HCT116 (cell line): ENCODE results near the gene AOC2. TPM values are rescaled to one million over a fixed set of nuclear protein-coding genes. Genes with fewer than 3 reads are reported as not detected.

ENCODE experiments used
- ATAC-seq: fragments of 200-7000 bp; cut with Tn5 transposase; 2 replicates; pipeline ENCODE4 v1.9.1; 2020; ENCODE audit warnings: mild to moderate bottlenecking, moderate library complexity
- BruUV-seq: library from RNA; stranded (reverse); fragments of 400-500 nt; replicated peaks from 2 replicates; lab custom pipeline; 2021; lab: Mats Ljungman, UMichigan
- CTCF ChIA-PET: fragments of 300-600 bp; sonication (Branson Sonifier 250); formaldehyde crosslinking; loops from one replicate; lab custom pipeline; 2021; ENCODE audit warnings: antibody characterized with exemption; lab: Charles Lee
- POLR2A ChIA-PET: fragments of 300-600, 350-600 bp; sonication (Branson Sonifier 250); formaldehyde crosslinking; loops from one replicate; lab custom pipeline; 2021; ENCODE audit warnings: antibody characterized with exemption; lab: Charles Lee
- RAD21 ChIA-PET, 2 experiments: fragments of 300-600 bp; sonication (Branson Sonifier 250); formaldehyde crosslinking; loops; one replicate each; lab custom pipeline; 2023; ENCODE audit warnings: low total read pairs in 2 of 2; ENCODE audit not compliant: uncharacterized antibody in 2 of 2, unreplicated experiment in 2 of 2, low non-redundant PET in 1 of 2; lab: Charles Lee
- DNase-seq: peaks from one replicate; pipeline ENCODE4 v3.0.0-alpha.2; 2010; ENCODE audit warnings: low read depth, low spot score
- H2AFZ ChIP-seq: fragments of 200-600 bp; shearing (Covaris generic), sonication (generic); 2 replicates; pipeline ENCODE4 v1.6.1; 2017; ENCODE audit warnings: low read depth, mixed run types, mixed read lengths, antibody characterized with exemption, low read length; ENCODE audit not compliant: poor library complexity, severe bottlenecking
- H3K27ac ChIP-seq: 2 replicates; pipeline ENCODE4 v1.5.1; 2012; ENCODE audit warnings: low read depth, low read length
- H3K27me3 ChIP-seq: fragments of 200-600 bp; sonication (generic); 2 replicates; pipeline ENCODE4 v1.6.1; 2016; ENCODE audit warnings: mixed run types, low read length, mixed read lengths; ENCODE audit not compliant: insufficient read depth
- H3K36me3 ChIP-seq, 2 experiments: fragments of 200-500 bp in 1 of 2; fragments of 200-600 bp in 1 of 2; sonication (Bioruptor generic) in 1 of 2; sonication (generic) in 1 of 2; 2 replicates each; pipeline versions ENCODE4 v1.5.1 to v1.6.1; 2014 to 2016; ENCODE audit warnings: low read length in 2 of 2, inconsistent platforms in 1 of 2, mixed read lengths in 1 of 2, mixed run types in 1 of 2; ENCODE audit not compliant: insufficient read depth in 2 of 2, control insufficient read depth in 1 of 2
- H3K4me1 ChIP-seq, 2 experiments: fragments of 200-600 bp in 1 of 2; sonication (generic) in 1 of 2; 2 replicates each; pipeline versions ENCODE4 v1.5.1 to v1.6.1; 2012 to 2017; ENCODE audit warnings: low read length in 2 of 2, inconsistent platforms in 1 of 2, mild to moderate bottlenecking in 1 of 2, mixed read lengths in 1 of 2, mixed run types in 1 of 2, moderate library complexity in 1 of 2; ENCODE audit not compliant: insufficient read depth in 2 of 2, control insufficient read depth in 1 of 2
- H3K4me2 ChIP-seq: fragments of 200-600 bp; sonication (generic); 2 replicates; pipeline ENCODE4 v1.6.1; 2017; ENCODE audit warnings: mixed run types, low read length, mixed read lengths
- H3K4me3 ChIP-seq, 2 experiments: fragments of 200-600 bp in 1 of 2; sonication (generic) in 1 of 2; replicated peaks in 1 of 2; 2 replicates each; pipeline ENCODE4 v1.5.1; 2011 to 2016; ENCODE audit warnings: low read length in 2 of 2, control low read depth in 1 of 2, low read depth in 1 of 2, mild to moderate bottlenecking in 1 of 2, mixed read lengths in 1 of 2, mixed run types in 1 of 2
- H3K79me2 ChIP-seq: fragments of 200-600 bp; sonication (generic); 2 replicates; pipeline ENCODE4 v1.6.1; 2017; ENCODE audit warnings: mild to moderate bottlenecking, mixed run types, low read length, moderate library complexity, mixed read lengths; ENCODE audit not compliant: insufficient read depth
- H3K9ac ChIP-seq: fragments of 200-600 bp; sonication (generic); 2 replicates; pipeline ENCODE4 v1.6.1; 2016; ENCODE audit warnings: low read length, mixed read lengths
- H3K9me2 ChIP-seq: fragments of 200-600 bp; sonication (generic), shearing (Covaris generic); 2 replicates; pipeline ENCODE4 v1.6.1; 2017; ENCODE audit warnings: mixed run types, mild to moderate bottlenecking, moderate library complexity; ENCODE audit not compliant: insufficient read depth
- H3K9me3 ChIP-seq, 2 experiments: fragments of 200-500 bp in 1 of 2; fragments of 200-600 bp in 1 of 2; sonication (Bioruptor generic) in 1 of 2; sonication (generic) in 1 of 2; 2 replicates each; pipeline ENCODE4 v1.6.1; 2014 to 2017; ENCODE audit warnings: low read length in 2 of 2, mixed read lengths in 2 of 2, inconsistent platforms in 1 of 2, low read depth in 1 of 2, mild to moderate bottlenecking in 1 of 2, mixed run types in 1 of 2, moderate library complexity in 1 of 2; ENCODE audit not compliant: control insufficient read depth in 1 of 2, insufficient read depth in 1 of 2
- H4K20me1 ChIP-seq: fragments of 200-600 bp; sonication (generic), shearing (Covaris generic); 2 replicates; pipeline ENCODE4 v1.6.1; 2017; ENCODE audit warnings: mixed run types, mild to moderate bottlenecking, moderate library complexity; ENCODE audit not compliant: insufficient read depth
- CBX3 ChIP-seq: IDR thresholded peaks from 2 replicates; pipeline ENCODE4 v1.6.1; 2012; ENCODE audit warnings: low read depth
- CEBPB ChIP-seq: IDR thresholded peaks from 2 replicates; pipeline ENCODE4 v1.6.1; 2012; ENCODE audit warnings: low read depth
- ELF1 ChIP-seq: IDR thresholded peaks from 2 replicates; pipeline ENCODE4 v1.6.1; 2012; ENCODE audit warnings: low read depth, borderline replicate concordance
- EZH2 ChIP-seq: fragments of 200-600 bp; sonication (generic); IDR thresholded peaks from 2 replicates; pipeline ENCODE4 v1.6.1; 2017; ENCODE audit warnings: antibody characterized with exemption, mixed run types
- EZH2phosphoT487 ChIP-seq: fragments of 200-600 bp; IDR thresholded peaks from 2 replicates; pipeline ENCODE4 v1.6.1; 2018; ENCODE audit warnings: antibody characterized with exemption, borderline replicate concordance
- FOSL1 ChIP-seq: IDR thresholded peaks from 2 replicates; pipeline ENCODE4 v1.6.1; 2012; ENCODE audit warnings: low read depth
- JUND ChIP-seq: IDR thresholded peaks from 2 replicates; pipeline ENCODE4 v1.6.1; 2012
- POLR2A ChIP-seq: IDR thresholded peaks from 2 replicates; pipeline ENCODE4 v1.7.0; 2011; ENCODE audit warnings: borderline replicate concordance; ENCODE audit not compliant: insufficient read depth, insufficient read length; ENCODE audit errors: extremely low read depth
- POLR2AphosphoS5 ChIP-seq: IDR thresholded peaks from 2 replicates; pipeline ENCODE4 v1.6.1; 2011; ENCODE audit warnings: mild to moderate bottlenecking, low read depth, low read length, moderate library complexity
- RAD21 ChIP-seq: IDR thresholded peaks from 2 replicates; pipeline ENCODE4 v1.6.1; 2012; ENCODE audit warnings: low read depth, mild to moderate bottlenecking
- SIN3A ChIP-seq: IDR thresholded peaks from 2 replicates; pipeline ENCODE4 v1.6.1; 2012; ENCODE audit warnings: low read depth
- SRF ChIP-seq: IDR thresholded peaks from 2 replicates; pipeline ENCODE4 v1.6.1; 2012; ENCODE audit warnings: low read depth
- TCF7L2 ChIP-seq: IDR thresholded peaks from 2 replicates; pipeline ENCODE4 v1.7.0; 2011; ENCODE audit warnings: borderline replicate concordance, inconsistent platforms; ENCODE audit not compliant: insufficient read depth, insufficient read length; ENCODE audit errors: extremely low read depth
- YY1 ChIP-seq: IDR thresholded peaks from 2 replicates; pipeline ENCODE4 v1.6.1; 2011; ENCODE audit warnings: low read length, low read depth, moderate library complexity, mild to moderate bottlenecking; ENCODE audit not compliant: insufficient replicate concordance; ENCODE audit errors: extremely low read depth
- ZFX ChIP-seq: fragments of 450-650 bp; IDR thresholded peaks from 2 replicates; pipeline ENCODE4 v1.6.1; 2017
- ZNF274 ChIP-seq: fragments of 200-500 bp; sonication (Bioruptor generic); IDR thresholded peaks from 2 replicates; pipeline ENCODE4 v1.6.1; 2014; ENCODE audit warnings: mild to moderate bottlenecking, low read depth, low read length, inconsistent platforms
- intact Hi-C: fragments of 100-400 bp; cut with micrococcal nuclease; formaldehyde crosslinking; loops from 2 replicates; pipeline ENCODE4 v1.10.0; 2022
- total RNA-seq: library from RNA; stranded (reverse); gene quantifications from one replicate; pipeline ENCODE4 v1.2.1, GENCODE V29; 2021; ENCODE audit not compliant: unreplicated experiment
- TF ChIP-seq, protein P1 (sequence below): IDR thresholded peaks from 2 replicates; pipeline ENCODE4 v1.6.1; 2012; ENCODE audit warnings: low read depth
- TF ChIP-seq, protein P2 (sequence below): IDR thresholded peaks from 2 replicates; pipeline ENCODE4 v1.6.1; 2012
- TF ChIP-seq, protein P3 (sequence below): IDR thresholded peaks from 2 replicates; pipeline ENCODE4 v1.6.1; 2012
- TF ChIP-seq, protein P4 (sequence below): IDR thresholded peaks from 2 replicates; pipeline ENCODE4 v1.6.1; 2011; ENCODE audit warnings: mild to moderate bottlenecking, low read length, moderate library complexity; ENCODE audit not compliant: insufficient replicate concordance; ENCODE audit errors: extremely low read depth

Gene AOC2
- total RNA-seq, 1 experiment from 2014 or later, result 8.0 TPM

DNA sequence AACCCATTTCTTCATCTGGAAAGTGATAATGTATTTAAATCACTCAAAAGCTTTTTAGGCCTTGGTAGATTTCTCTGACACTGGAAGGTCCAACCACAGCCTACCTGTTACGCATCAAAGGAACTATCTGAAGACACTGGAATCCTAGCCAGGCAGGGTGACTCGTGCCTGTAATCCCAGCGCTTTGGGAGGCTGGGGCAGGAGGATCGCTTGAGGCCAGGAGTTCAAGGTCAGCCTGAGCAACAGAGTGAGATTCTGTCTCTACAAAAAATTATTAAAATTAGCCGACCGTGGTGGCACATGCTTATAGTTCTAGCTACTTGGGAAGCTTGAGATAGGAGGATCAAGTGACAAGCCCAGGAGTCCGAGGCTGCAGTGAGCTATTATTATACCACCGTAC lies 37.8 kb downstream of the AOC2 start:
- CTCF ChIA-PET, result no interaction called here
- no peaks in the 10 kb centered on the region for H3K9me3 ChIP-seq
- RAD21 ChIA-PET, result no interaction called here

More for the DNA sequence above, 37.8 kb downstream of the AOC2 start:
- no peak for TF ChIP-seq TCF7L2
- no peak for TF ChIP-seq YY1
- TF ChIP-seq JUND, result no peak
- no peak for TF ChIP-seq CBX3
- TF ChIP-seq, protein P1, sequence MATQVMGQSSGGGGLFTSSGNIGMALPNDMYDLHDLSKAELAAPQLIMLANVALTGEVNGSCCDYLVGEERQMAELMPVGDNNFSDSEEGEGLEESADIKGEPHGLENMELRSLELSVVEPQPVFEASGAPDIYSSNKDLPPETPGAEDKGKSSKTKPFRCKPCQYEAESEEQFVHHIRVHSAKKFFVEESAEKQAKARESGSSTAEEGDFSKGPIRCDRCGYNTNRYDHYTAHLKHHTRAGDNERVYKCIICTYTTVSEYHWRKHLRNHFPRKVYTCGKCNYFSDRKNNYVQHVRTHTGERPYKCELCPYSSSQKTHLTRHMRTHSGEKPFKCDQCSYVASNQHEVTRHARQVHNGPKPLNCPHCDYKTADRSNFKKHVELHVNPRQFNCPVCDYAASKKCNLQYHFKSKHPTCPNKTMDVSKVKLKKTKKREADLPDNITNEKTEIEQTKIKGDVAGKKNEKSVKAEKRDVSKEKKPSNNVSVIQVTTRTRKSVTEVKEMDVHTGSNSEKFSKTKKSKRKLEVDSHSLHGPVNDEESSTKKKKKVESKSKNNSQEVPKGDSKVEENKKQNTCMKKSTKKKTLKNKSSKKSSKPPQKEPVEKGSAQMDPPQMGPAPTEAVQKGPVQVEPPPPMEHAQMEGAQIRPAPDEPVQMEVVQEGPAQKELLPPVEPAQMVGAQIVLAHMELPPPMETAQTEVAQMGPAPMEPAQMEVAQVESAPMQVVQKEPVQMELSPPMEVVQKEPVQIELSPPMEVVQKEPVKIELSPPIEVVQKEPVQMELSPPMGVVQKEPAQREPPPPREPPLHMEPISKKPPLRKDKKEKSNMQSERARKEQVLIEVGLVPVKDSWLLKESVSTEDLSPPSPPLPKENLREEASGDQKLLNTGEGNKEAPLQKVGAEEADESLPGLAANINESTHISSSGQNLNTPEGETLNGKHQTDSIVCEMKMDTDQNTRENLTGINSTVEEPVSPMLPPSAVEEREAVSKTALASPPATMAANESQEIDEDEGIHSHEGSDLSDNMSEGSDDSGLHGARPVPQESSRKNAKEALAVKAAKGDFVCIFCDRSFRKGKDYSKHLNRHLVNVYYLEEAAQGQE, result no peak
- TF ChIP-seq EZH2, result no peak
- TF ChIP-seq CEBPB, result no peak
- TF ChIP-seq ZNF274, result no peak
- TF ChIP-seq, protein P2, sequence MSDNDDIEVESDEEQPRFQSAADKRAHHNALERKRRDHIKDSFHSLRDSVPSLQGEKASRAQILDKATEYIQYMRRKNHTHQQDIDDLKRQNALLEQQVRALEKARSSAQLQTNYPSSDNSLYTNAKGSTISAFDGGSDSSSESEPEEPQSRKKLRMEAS, result no peak
- TF ChIP-seq, protein P3, sequence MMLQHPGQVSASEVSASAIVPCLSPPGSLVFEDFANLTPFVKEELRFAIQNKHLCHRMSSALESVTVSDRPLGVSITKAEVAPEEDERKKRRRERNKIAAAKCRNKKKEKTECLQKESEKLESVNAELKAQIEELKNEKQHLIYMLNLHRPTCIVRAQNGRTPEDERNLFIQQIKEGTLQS, result no peak
- TF ChIP-seq RAD21, result no peak
- no peak for TF ChIP-seq EZH2phosphoT487
- no peak for TF ChIP-seq POLR2AphosphoS5
- TF ChIP-seq POLR2A, result no peak
- TF ChIP-seq SIN3A, result no peak
- TF ChIP-seq, protein P4, sequence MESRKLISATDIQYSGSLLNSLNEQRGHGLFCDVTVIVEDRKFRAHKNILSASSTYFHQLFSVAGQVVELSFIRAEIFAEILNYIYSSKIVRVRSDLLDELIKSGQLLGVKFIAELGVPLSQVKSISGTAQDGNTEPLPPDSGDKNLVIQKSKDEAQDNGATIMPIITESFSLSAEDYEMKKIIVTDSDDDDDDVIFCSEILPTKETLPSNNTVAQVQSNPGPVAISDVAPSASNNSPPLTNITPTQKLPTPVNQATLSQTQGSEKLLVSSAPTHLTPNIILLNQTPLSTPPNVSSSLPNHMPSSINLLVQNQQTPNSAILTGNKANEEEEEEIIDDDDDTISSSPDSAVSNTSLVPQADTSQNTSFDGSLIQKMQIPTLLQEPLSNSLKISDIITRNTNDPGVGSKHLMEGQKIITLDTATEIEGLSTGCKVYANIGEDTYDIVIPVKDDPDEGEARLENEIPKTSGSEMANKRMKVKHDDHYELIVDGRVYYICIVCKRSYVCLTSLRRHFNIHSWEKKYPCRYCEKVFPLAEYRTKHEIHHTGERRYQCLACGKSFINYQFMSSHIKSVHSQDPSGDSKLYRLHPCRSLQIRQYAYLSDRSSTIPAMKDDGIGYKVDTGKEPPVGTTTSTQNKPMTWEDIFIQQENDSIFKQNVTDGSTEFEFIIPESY, result no peak
- TF ChIP-seq SRF, result no peak
- no peak for TF ChIP-seq FOSL1
- TF ChIP-seq ELF1, result no peak
- TF ChIP-seq ZFX, result no peak
- BruUV-seq, result no TSS peak
- no peaks in the 10 kb centered on the region for H3K36me3 ChIP-seq
- intact Hi-C loops, result no loop called here
- no peak overlapping the region for H3K4me3 ChIP-seq
- no peak overlapping the region for H3K4me2 ChIP-seq
- no peaks in the 10 kb centered on the region for H3K27me3 ChIP-seq
- H3K27ac ChIP-seq, result no peak overlapping the region
- POLR2A ChIA-PET, result no interaction called here
- no peak overlapping the region for H2AFZ ChIP-seq
- DNase-seq (no peak), ATAC-seq (no peak)
- H3K9ac ChIP-seq, result no peak overlapping the region
- no peaks in the 10 kb centered on the region for H3K9me2 ChIP-seq
- H4K20me1 ChIP-seq, result no peaks in the 10 kb centered on the region
- H3K79me2 ChIP-seq, result no peaks in the 10 kb centered on the region
- H3K4me1 ChIP-seq, result no peaks in the 10 kb centered on the region; a peak in 1 of 4 replicates
